KMS-11 (cell line): ENCODE measurements around the gene GAA.
"Not testable (repeated sequence)": the region's sequence is repeated elsewhere in the genome, so short reads cannot be mapped to it uniquely, and the experiment has no call there.

Experiments used
- H2AFZ ChIP-seq: fragments of 200-600 bp; sonication (generic); 2 replicates; pipeline ENCODE4 v1.6.1; 2016; ENCODE audit warnings: antibody characterized with exemption, mixed run types, low read depth
- H3K27ac ChIP-seq: fragments of 200-600 bp; sonication (generic); 2 replicates; pipeline ENCODE4 v1.6.1; 2016; ENCODE audit warnings: mild to moderate bottlenecking, mixed run types
- H3K27me3 ChIP-seq: fragments of 200-600 bp; sonication (generic); 2 replicates; pipeline ENCODE4 v1.6.1; 2017; ENCODE audit warnings: mild to moderate bottlenecking, low read depth, mixed run types, moderate library complexity; ENCODE audit not compliant: insufficient read depth
- H3K36me3 ChIP-seq: fragments of 200-600 bp; sonication (generic); 2 replicates; pipeline ENCODE4 v1.6.1; 2017; ENCODE audit warnings: mild to moderate bottlenecking, mixed run types; ENCODE audit not compliant: insufficient read depth
- H3K4me1 ChIP-seq: fragments of 200-600 bp; sonication (generic); 2 replicates; pipeline ENCODE4 v1.6.1; 2016; ENCODE audit warnings: mild to moderate bottlenecking, low read depth, mixed run types; ENCODE audit not compliant: poor library complexity, severe bottlenecking
- H3K4me2 ChIP-seq: fragments of 200-600 bp; sonication (generic); 2 replicates; pipeline ENCODE4 v1.7.0; 2016; ENCODE audit warnings: mild to moderate bottlenecking, mixed run types
- H3K4me3 ChIP-seq: fragments of 200-600 bp; sonication (generic); IDR thresholded peaks from 2 replicates; pipeline ENCODE4 v1.6.1; 2017; ENCODE audit warnings: low read depth, low read length, mixed read lengths; ENCODE audit not compliant: insufficient read depth
- H3K79me2 ChIP-seq: fragments of 200-600 bp; sonication (generic); 2 replicates; pipeline ENCODE4 v1.6.1; 2016; ENCODE audit warnings: low read depth, mixed run types; ENCODE audit not compliant: insufficient read depth
- H3K9ac ChIP-seq: fragments of 200-600 bp; sonication (generic); 2 replicates; pipeline ENCODE4 v1.6.1; 2016; ENCODE audit warnings: mild to moderate bottlenecking, mixed run types
- H4K20me1 ChIP-seq: fragments of 200-600 bp; sonication (generic); 2 replicates; pipeline ENCODE4 v1.6.1; 2016; ENCODE audit warnings: mild to moderate bottlenecking, mixed run types; ENCODE audit not compliant: insufficient read depth
- CTCF ChIP-seq: fragments of 200-600 bp; sonication (generic); conservative IDR thresholded peaks from 2 replicates; pipeline ENCODE4 v1.6.1; 2017; ENCODE audit warnings: low read depth, mild to moderate bottlenecking, antibody characterized with exemption, low read length, moderate library complexity, mixed read lengths

The GAA gene

DNA sequence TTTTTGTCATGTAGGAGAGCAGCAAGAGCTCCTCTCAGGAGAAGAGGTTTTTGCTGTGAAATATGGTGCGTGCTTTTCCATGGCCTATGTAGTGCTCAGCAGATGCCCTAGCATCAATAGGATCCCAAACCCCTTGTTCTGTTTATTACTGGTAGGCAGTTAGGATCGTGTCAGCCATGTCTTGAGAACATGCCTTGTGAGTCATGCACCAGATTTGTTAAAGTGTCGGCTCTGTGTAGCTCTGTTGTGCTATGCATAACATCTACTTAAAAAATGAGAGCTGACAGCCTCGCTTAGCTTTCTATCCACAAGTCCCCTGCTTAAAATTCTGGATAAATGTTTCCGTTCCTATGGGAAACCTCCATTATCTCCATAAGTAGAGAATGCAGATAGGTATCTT lies 50.0 kb downstream of the GAA start:
- H3K79me2 ChIP-seq = peaks cover 17% of the 10 kb centered on the region
- no peaks in the 10 kb centered on the region for H3K36me3 ChIP-seq
- H2AFZ ChIP-seq = no peak overlapping the region
- H3K9ac ChIP-seq = no peak overlapping the region
- H3K4me3 ChIP-seq = no peak overlapping the region
- no peak for TF ChIP-seq CTCF
- no peaks in the 10 kb centered on the region for H3K27me3 ChIP-seq
- H3K4me1 ChIP-seq = peaks cover 5% of the 10 kb centered on the region
- no peaks in the 10 kb centered on the region for H4K20me1 ChIP-seq
- H3K4me2 ChIP-seq = no peak overlapping the region
- no peak overlapping the region for H3K27ac ChIP-seq

GRCh38 chr17:80152081-80152702 lies 50.8 kb downstream of the GAA start:
- no peak overlapping the region for H3K4me2 ChIP-seq
- H3K27ac ChIP-seq = no peak overlapping the region
- H3K4me3 ChIP-seq = no peak overlapping the region
- no peaks in the 10 kb centered on the region for H3K36me3 ChIP-seq
- TF ChIP-seq CTCF = no peak
- H4K20me1 ChIP-seq = no peaks in the 10 kb centered on the region
- no peaks in the 10 kb centered on the region for H3K27me3 ChIP-seq
- peaks cover 11% of the 10 kb centered on the region; the same call in 1 of the 2 replicates for H3K79me2 ChIP-seq
- H2AFZ ChIP-seq = no peak overlapping the region
- H3K4me1 ChIP-seq = peaks cover 5% of the 10 kb centered on the region
- H3K9ac ChIP-seq = no peak overlapping the region

- Histone ChIP-seq H4K20me1 (no peaks in the 10 kb centered on the region), H3K27me3 (no peaks in the 10 kb centered on the region), H3K4me2 (no peak overlapping the region), H3K36me3 (no peaks in the 10 kb centered on the region), H3K79me2 (peaks cover 7% of the 10 kb centered on the region; the same call in 1 of the 2 replicates), H3K4me3 (no peak overlapping the region), H3K4me1 (peaks cover 3% of the 10 kb centered on the region), H3K27ac (no peak overlapping the region), H3K9ac (no peak overlapping the region), H2AFZ (no peak overlapping the region)
- TF ChIP-seq CTCF = no peak
Measured at GRCh38 chr17:80153004-80153403, 51.6 kb downstream of the GAA start.

DNA sequence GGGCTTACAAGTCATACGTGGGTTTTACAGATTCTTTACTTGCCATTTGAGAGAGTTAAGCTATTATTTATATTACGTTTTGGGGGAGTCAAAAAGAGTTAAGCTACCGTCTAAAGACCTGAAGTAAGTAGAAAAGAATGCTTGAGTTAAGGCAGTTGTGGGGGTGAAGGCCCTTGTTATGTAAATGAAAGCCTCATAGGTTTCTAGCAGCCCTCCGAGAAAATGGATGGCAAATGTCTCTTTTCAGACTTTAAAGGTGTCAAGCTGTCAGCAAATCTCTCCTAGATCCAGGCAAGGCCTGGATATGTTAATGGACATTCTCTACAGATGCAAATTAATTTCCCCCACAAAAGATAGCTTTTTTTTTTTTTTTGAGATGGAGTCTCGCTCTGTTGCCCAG lies 52.8 kb downstream of the GAA start:
- Histone ChIP-seq H3K36me3 (no peaks in the 10 kb centered on the region), H3K27ac (no peak overlapping the region), H3K4me3 (no peak overlapping the region), H3K27me3 (no peaks in the 10 kb centered on the region), H4K20me1 (no peaks in the 10 kb centered on the region), H3K9ac (no peak overlapping the region), H3K4me2 (no peak overlapping the region), H2AFZ (no peak overlapping the region), H3K79me2 (no peaks in the 10 kb centered on the region), H3K4me1 (no peaks in the 10 kb centered on the region)
- no peak for TF ChIP-seq CTCF

- not testable (repeated sequence) for H3K36me3 ChIP-seq, H3K4me3 ChIP-seq, H3K4me2 ChIP-seq, H3K4me1 ChIP-seq, H3K9ac ChIP-seq, H3K79me2 ChIP-seq, H2AFZ ChIP-seq, H3K27ac ChIP-seq, H3K27me3 ChIP-seq, H4K20me1 ChIP-seq
Measured at GRCh38 chr17:80155600-80155999, 54.2 kb downstream of the GAA start.
